SHP77 treated with DMSO at 0.1 percent for 48 hours (cell line): ENCODE measurements around the gene SRC.

Experiments used
- DNase-seq: peaks from one replicate; lab custom pipeline; 2025; lab: John Stamatoyannopoulos, UW

The SRC gene

GRCh38 chr20:37350649-37351574 is 5.0 kb downstream of the SRC start:
- DNase-seq = no peak

- DNase-seq = no peak
These were observed 6.0 kb downstream of the SRC start for GRCh38 chr20:37351689-37352607.

GRCh38 chr20:37352608-37352980 is 6.7 kb downstream of the SRC start:
- DNase-seq = no peak

- DNase-seq = no peak
These were observed 7.4 kb downstream of the SRC start for GRCh38 chr20:37353285-37353849.

GRCh38 chr20:37354210-37355195 is 8.6 kb downstream of the SRC start:
- no peak for DNase-seq

GRCh38 chr20:37355252-37356180 is 9.6 kb downstream of the SRC start:
- DNase-seq = no peak

GRCh38 chr20:37356387-37356786 is 10.4 kb downstream of the SRC start:
- DNase-seq = no peak

GRCh38 chr20:37356961-37357371 is 11.0 kb downstream of the SRC start:
- DNase-seq = no peak

GRCh38 chr20:37357481-37358365 is 11.8 kb downstream of the SRC start:
- no peak for DNase-seq

GRCh38 chr20:37358366-37359150 is 12.6 kb downstream of the SRC start:
- no peak for DNase-seq

- no peak for DNase-seq
These were observed 13.4 kb downstream of the SRC start for GRCh38 chr20:37359331-37359730.

GRCh38 chr20:37359836-37360235 is 13.9 kb downstream of the SRC start:
- no peak for DNase-seq

- no peak for DNase-seq
These were observed 14.6 kb downstream of the SRC start for GRCh38 chr20:37360391-37361115.

GRCh38 chr20:37361336-37361735 is 15.4 kb downstream of the SRC start:
- DNase-seq = no peak

- DNase-seq = no peak
These were observed 16.4 kb downstream of the SRC start for GRCh38 chr20:37362231-37362792.

- no peak for DNase-seq
These were observed 16.9 kb downstream of the SRC start for GRCh38 chr20:37362821-37363220.
